Esophagus muscularis mucosa (tissue), 4 donors: ENCODE results near the gene GPATCH11.

ENCODE experiments used
- EP300 ChIP-seq: sonication (generic); formaldehyde crosslinking; IDR thresholded peaks from one replicate; pipeline ENCODE4 v1.6.1; 2017; ENCODE audit warnings: antibody characterized with exemption
- POLR2A ChIP-seq: fragments of 450-650 bp; IDR thresholded peaks from one replicate; pipeline ENCODE4 v1.6.1; 2017; ENCODE audit warnings: antibody characterized with exemption, moderate library complexity, mild to moderate bottlenecking, low read depth
- POLR2AphosphoS5 ChIP-seq, 2 donors: sonication (generic); formaldehyde crosslinking; IDR thresholded peaks; one replicate each; pipeline ENCODE4 v1.6.1; 2017; ENCODE audit warnings: antibody characterized with exemption in 2 of 2
- TF ChIP-seq, protein P1 (sequence below), 3 experiments: fragments of 200-600 bp in 2 of 3; fragments of 450-650 bp in 1 of 3; sonication (generic) in 2 of 3; IDR thresholded peaks; one replicate each; pipeline ENCODE4 v1.5.1; 2017 to 2019; ENCODE audit warnings: antibody characterized with exemption in 3 of 3, mild to moderate bottlenecking in 2 of 3, moderate library complexity in 1 of 3

DNA sequence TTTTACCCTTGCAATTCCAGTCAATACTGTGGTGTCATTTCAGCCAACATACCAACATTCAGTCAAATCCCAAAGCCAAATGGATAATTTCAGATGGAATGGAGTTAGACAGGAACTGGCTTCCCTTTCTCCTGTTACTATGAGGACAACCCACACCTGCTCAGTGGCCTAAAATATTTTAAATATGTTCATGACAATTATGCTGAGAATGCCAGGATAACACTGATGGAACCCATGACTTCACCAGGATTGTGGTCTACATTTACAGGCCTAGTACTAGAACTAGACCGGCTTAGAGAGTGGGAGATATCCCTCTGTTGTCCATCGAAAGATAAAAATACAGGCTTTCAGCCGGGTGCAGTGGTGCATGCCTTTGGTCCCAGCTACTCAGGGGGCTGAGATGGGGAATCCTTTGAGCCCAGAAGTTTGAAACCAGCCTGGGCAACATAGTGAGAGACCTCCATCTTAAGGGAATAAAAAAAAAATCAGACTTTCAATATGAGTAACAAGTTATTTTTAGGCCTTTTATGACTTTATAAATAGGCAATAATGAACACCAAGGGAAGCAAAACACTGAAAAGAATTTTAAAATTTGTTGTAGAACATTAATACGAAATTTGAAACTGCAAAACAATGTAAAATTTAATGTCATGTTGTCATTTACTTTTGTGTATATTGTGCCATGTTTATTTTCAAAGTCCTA is 14.2 kb downstream of the GPATCH11 start:
- TF ChIP-seq, protein P1, sequence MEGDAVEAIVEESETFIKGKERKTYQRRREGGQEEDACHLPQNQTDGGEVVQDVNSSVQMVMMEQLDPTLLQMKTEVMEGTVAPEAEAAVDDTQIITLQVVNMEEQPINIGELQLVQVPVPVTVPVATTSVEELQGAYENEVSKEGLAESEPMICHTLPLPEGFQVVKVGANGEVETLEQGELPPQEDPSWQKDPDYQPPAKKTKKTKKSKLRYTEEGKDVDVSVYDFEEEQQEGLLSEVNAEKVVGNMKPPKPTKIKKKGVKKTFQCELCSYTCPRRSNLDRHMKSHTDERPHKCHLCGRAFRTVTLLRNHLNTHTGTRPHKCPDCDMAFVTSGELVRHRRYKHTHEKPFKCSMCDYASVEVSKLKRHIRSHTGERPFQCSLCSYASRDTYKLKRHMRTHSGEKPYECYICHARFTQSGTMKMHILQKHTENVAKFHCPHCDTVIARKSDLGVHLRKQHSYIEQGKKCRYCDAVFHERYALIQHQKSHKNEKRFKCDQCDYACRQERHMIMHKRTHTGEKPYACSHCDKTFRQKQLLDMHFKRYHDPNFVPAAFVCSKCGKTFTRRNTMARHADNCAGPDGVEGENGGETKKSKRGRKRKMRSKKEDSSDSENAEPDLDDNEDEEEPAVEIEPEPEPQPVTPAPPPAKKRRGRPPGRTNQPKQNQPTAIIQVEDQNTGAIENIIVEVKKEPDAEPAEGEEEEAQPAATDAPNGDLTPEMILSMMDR (IDR thresholded peaks at IDR 0.05) = no peak
- TF ChIP-seq EP300 (no peak), POLR2A (no peak), POLR2AphosphoS5 (IDR thresholded peaks at IDR 0.05) (no peak)
